GM21717 (cell line): ENCODE data around the gene UPK3BL2.
A peak's percentile ranks its signal among the peaks of the same experiment; 100 is the strongest.
"Not testable (repeated sequence)": the region's sequence is repeated elsewhere in the genome, so short reads cannot be mapped to it uniquely, and the experiment has no call there.

Source experiments
- ATAC-seq: cut with Tn5 transposase; IDR thresholded peaks from one replicate; pipeline ENCODE4 v1.9.1; 2021; ENCODE audit warnings: mild to moderate bottlenecking, moderate library complexity; ENCODE audit not compliant: unreplicated experiment

The UPK3BL2 gene

DNA sequence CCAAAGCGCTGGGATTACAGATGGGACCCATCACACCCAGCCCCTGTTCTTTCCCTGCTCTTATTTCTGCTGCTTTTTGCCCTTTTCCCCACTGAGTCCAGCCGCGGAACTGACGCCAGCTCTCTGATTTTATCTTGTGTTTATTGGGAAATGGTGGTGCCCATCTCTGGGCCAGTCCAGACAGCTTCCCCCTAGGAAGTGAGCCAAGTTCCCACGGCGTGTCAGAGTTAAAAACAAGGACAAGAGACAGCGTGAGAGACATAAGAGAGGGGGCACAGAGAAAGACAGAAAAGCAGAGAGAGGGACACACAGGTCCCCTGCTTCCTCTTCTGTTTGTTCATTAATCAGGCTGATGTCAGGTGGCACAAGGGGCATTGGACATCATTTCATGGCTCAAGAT, 11.9 kb downstream of the UPK3BL2 start:
- not testable (repeated sequence) for ATAC-seq

DNA sequence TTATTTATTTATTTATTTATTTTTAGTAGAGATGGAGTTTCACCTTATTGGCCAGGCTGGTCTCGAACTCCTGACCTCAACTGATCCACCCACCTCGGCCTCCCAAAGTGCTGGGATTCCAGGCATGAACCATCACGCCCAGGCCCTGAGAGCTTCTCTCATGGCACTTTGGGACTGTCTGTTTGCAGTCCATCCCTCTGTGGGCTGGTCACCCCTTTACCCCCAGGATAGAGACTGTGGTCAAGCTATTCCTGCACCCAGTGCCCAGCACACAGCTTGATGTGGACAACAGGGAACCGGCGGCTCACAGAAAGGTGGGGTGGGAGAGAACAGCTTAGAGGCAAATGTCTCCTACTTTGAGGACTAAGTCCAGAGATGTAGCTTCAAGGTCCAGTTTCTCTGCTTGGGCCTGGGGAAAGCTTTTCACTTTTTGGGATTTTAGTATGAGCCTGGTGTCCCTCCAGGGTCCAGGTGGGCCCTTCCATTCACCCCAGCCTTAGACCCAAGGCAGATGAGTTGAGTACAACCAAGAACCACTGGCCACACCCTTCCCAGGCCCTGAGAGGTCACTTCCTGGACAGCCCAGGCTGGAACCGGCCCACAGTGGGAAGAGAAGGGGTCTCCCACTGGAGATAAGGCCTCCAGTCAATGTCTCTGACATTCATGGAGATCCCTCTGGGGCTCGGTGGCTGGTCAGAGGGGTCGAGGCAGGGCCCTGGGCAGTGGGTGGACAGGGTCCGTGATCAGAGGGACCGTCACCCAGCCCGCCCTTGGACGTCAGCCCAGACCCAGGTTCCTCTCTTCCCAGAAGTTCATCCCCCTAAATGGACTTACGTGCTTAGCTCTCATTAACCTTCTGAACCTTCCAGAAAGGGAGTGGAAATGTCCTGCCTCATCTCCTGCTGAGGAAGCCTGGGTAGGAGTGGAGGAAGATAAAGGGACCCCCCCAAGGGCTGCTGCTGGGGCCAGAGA, 15.4 kb downstream of the UPK3BL2 start:
- not testable (repeated sequence) for ATAC-seq

DNA sequence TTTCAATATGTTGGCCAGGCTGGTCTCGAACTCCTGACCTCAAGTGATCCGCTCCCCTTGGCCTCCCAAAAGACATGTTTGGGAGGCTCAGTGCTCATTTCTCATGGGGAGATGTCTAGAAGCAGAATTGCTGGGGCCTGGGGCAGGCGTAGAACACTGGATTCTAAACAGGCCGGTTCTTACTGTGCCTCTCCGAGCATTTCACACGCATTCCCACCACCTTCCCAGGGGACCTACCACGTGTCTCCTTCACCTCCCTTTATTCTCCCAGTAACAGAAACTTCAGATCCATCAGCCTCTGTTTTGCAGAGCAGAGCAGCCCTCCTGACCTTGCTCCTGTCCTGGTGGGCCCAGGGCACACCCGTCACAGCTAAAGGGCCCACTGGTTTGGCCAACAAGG, 16.3 kb downstream of the UPK3BL2 start:
- ATAC-seq: not testable (repeated sequence)

DNA sequence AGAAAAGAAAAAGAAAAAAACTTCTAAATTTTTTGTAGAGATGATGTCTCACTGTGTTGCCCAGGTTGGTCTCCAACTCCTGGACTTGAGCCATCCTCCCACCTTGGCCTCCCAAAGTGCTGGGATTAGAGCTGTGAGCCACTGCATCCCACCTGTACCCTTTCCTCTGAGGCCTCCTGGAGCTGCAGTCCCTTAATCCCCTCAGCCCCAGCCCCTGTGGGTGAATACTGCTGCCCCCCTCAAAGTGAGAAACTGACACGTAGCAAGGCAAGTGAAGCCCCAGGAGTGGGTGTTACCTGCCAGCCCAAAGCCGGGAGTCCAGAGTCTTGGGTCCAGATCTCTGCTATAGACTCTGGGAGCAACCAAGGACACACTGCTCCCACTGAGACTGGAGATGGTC, 18.7 kb downstream of the UPK3BL2 start:
- ATAC-seq: not testable (repeated sequence)

DNA sequence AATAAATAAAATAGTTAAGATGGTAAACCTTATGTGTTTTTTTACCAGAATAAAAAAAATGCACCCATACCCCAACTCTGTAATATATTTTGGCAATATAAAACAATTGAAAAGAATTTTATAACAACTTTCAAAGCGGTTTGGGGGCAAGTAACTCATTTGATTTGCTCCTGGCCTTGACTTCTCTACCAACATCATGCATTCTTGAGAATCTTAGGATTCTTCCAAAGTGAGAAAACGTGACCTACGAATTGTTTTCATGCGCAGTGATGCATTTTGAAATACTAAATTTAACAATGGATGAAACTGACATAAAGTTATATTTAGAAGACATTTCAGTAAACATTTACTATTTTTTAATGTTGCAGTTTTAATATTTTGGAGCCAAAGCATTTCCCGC, 22.7 kb downstream of the UPK3BL2 start:
- not testable (repeated sequence) for ATAC-seq

DNA sequence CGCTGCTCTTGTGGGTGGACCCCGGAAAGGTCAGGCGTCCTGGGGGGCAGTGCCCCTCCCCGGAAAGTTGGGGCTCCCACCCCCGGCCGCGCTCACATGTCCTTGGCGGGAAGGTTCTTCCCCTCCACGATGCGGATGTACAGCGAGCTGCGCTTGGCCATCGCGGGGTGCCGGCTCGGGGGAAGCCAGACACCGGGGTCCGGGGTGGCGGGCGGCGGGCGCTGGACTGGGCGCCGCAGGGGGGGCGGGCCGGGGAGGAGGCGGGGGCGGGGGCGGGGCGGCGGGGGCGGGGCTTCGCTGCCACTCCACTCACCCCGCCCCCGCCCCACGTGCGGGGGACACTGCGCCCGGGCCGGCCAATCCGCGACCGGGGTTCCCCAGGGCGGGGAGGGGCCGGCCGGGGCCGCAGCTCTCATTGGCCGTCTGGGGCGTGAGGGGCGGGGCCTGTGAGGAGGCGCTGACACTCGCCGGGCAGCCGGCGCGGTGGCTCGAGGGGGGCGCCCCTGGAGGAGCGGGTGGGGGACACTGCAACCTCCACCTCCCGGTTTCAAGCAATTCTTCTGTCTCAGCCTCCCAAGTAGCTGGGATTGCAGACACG, 25.8 kb downstream of the UPK3BL2 start, which contains the start of gene RASA4B:
RASA4B (minus strand) TSS at position 228 of the 598 bp plus-strand sequence; CDS start at position 161, 67 bp downstream.
- peak; percentile 46 for ATAC-seq

DNA sequence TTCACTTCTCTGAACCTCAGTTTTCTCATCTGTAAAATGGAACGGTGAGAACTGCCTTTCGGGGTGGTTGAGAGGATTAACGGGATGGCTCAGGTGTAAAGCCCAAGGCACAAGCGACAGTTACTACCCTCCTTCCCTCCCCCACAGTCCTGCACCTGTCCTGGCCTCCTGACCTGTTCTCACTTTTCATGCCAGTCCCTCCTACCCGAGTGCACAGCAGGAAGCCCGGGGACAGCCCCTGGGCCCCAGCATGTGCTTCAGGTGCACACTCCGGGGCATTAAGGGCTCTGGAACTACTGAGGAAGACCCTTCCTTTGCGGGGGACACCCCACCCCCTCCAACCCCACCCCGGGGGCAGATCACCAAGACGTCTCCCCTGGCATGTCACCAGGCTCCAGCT, 26.5 kb downstream of the UPK3BL2 start:
- peak; percentile 11 for ATAC-seq

DNA sequence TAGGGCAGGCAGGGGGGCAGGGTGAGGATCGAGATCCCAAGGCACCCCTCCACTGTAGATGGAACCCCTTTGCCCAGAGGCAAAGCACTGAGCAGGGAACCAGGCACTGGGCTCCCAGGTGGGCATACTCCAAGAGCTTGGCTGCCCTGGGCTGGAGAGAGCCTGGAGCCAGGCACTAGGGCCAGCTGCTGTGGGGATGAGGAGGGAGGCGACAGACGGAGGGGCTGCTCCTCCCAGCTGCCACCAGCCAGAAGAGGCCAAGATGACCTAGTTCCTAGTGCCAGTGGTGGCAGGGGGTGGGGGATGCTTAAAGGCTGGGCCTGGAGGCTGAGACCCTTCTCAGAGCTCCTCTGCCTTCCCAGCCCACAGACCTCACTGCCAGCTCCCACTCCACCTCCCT, 27.6 kb downstream of the UPK3BL2 start:
- peak; percentile 0 for ATAC-seq

DNA sequence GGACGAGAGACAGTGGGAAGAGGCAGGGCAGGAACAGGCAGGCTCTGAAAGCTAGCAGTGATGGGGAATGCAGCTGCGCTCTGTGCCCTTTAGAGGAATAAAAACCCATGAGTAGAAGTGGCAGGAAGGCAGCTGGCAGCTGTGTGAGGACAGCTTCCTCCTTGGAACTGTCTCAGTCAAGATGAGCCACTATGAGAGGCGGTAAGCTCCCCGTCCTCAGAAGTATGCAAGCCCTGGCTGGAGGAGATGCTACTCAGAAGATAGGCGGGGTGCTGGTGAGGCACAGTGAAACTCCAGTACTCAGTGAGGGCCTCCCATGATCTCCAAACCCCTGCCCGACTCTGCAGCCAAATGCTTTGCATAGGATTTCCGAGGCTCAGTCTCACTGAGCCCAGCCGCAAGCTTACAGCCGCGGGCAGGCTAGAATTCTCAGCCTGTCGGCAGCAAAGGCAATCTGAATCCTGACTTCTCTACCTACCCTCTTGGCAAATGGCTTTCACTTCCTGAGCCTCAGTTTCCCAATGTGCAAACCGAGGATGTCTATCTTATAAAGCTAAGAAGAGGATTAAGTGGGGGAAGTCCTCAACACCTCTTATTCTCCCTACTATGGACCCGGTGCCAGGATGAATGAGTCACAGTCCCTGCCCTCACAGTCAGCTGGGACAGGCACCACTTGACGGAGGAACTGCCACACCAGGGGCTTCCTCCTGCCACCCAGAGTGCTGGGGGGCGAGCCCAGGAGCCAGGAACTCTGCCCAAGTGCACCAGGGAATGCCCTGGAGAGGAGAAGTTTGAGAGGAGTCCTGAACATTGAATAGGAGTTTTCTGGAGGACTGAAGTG, 28.4 kb downstream of the UPK3BL2 start:
- peak; percentile 69 for ATAC-seq

DNA sequence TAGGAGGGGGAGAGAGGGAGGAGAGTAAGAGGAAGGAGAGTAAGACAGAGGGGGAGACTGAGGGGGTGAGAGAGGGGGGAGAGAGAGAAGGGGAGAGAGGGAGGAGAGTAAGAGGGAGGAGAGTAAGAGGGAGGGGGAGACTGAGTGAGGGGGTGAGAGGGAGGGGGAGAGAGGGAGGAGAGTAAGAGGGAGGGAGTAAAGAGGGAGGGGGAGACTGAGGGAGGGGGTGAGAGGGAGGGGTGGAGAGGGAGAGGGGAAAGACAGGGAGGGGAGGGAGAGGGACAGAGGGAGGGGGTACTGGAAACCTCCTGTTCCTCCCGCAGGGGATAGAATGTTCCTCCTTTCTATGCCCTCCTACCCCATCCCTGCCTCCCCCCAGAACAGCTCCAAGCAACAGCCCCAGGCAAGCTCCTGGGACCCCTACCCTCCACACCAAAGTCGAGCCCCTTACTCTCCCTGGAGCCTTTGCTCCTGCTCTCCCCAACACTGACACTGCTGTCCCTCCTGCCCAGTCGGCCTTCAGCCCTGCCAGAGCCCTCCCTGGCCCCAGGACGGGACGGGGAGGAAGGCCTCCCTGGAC, 30.8 kb downstream of the UPK3BL2 start:
- not testable (repeated sequence) for ATAC-seq

DNA sequence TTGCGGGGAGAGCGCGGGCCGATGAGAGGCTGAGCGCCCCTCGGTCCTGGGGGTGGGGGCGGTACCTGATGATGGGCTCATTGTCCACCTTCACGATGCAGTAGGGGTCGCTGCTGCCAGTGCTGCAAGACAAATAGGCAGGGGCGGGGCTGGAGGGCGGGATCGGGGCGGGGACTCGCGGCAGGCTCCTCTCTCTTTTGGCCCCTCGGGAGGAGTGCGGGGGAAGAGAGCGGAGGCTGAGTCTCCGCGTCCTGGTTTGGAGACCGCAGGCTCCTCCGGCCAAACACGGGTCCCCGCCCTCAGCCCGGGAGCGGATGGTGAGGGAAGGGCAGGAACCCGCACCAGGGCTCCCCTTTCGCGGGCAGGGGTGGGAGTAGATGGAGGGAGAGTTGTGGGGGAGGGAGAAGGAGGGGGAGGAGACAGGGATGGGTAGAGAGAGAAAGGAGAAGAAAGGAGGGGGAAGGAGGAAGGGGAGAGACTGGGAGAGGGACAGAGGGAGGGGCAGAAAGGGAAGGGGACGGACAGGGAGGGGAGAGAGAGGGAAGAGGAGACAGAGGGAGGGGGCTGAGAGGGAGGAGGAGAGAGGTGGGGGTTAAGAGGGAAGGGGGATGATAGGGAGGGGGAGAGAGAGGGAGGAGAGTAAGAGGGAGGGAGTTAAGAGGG, 31.5 kb downstream of the UPK3BL2 start:
- ATAC-seq: peak; percentile 26

DNA sequence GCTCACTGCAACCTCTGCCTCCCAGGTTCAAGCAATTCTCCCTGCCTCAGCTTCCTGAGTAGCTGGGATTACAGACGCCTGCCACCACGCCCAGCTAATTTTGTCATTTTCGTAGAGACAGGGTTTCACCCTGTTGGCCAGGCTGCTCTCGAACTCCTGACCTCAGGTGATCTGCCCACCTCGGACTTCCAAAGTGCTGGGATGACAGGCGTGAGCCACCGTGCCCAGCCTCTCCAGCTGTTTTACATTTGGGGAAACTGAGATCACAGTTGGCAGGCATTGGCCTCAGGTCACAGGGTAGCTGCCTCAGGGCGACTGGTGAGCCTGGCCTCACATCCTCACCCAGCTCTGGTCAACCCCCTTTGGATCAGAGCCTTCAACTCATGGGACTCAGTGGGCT, 32.9 kb downstream of the UPK3BL2 start:
- not testable (repeated sequence) for ATAC-seq

DNA sequence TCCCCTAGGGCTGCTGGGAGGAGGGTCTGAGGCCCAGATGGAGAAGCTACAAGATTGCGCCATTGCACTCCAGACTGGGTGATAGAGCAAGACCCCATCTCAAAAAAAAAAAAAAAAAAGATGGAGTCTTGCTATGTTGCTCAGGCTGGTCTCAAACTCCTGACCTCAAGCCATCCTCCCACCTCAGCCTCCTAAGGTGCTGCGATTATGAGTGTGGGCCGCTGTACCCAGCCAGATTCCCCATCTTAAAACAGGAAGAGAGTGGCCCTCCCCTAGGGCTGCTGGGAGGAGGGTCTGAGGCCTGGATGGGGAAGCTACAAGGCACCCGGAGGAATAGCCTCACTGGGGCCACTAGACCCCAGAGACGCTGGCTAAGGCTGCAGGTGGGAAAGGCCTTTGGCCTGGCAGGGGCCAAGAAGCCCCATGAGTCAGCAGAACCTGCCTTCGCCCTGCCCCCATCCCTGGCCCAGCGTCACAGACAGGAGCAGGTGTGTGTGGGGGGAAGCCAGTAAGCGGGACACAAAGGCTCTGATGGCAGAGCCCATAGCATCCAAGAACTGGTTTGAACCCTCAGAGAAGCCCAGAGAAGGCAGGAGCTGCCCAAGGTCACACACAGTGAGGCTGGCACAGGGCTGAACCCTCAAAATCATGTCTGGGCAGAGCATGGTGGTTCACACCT, 35.9 kb downstream of the UPK3BL2 start:
- ATAC-seq: not testable (repeated sequence)

DNA sequence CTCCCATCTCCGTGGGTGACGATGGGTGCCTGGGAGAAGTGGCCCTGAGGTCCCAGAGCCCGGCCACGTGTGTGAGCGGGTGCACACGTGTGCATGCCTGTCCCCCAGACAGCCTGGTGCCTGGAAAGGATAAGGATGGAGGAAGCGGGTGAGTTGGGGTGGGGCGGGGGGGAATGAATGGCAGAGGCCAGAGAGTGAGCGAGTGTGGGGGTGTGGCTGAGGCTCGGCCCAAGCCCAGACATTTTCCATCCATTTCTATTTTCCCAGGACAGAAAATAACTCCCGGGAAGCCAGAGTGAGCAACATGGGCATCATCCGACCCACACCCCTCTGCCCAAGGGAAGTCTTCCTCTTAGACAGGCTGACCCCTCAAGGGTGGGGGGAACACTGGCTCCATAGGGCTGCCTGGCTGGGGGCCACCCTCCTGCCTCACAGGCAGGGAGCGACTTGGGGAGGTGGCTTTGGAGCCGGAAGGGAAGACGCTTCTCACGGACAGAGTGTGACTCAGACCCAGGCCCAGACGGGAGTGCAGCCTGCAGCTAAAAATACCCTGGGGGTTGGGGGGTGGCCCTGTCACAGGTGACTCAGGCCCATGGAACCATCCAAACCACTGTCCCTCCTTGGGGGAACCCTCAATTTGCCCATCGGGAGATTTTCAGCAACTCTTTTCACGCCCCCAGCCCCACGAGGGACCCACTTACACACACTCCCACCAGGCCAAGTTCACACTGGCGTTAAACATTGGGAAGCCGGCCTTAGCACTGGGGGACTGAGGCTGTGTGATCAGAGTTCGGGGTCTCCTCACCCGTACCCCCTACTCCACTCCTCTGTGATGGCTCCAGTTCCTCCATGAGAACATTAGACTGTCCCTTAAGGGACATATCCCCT, 38.0 kb downstream of the UPK3BL2 start:
- ATAC-seq: not testable (repeated sequence)

DNA sequence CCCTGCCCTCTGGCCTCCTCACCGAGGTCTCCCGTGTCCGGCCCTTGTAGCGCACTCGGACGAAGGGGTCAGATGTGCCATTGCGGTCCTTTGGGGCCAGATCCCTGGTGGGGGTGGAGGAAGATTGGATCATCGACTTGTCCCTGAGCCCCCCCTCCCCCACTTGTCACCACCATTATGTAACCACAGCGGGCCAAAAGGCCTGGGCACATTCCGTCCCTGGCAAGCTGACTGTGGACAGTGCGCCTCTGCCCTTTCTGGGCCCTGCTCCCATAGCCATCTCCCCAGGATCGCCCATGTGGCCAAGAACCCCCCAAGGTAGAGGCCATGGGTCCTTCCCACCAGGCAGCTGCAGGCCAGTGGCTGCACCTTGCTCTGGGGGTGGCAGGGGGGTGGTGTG, 40.4 kb downstream of the UPK3BL2 start:
- ATAC-seq: not testable (repeated sequence)

DNA sequence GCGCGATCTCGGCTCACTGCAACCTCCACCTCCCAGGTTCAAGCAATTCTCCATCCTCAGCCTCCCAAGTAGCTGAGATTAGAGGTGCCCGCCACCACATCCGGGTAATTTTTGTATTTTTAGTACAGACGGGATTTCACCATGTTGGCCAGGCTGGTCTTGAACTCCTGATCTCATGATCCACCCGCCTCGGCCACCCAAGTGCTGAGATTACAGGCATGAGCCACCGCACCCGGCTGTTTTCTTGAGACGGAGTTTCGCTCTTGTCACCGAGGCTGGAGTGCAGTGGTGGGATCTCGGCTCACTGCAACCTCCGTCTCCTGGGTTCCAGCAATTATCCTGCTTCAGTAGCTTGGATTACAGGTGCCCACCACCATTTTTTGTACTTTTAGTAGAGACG, 45.2 kb downstream of the UPK3BL2 start:
- ATAC-seq: not testable (repeated sequence)

DNA sequence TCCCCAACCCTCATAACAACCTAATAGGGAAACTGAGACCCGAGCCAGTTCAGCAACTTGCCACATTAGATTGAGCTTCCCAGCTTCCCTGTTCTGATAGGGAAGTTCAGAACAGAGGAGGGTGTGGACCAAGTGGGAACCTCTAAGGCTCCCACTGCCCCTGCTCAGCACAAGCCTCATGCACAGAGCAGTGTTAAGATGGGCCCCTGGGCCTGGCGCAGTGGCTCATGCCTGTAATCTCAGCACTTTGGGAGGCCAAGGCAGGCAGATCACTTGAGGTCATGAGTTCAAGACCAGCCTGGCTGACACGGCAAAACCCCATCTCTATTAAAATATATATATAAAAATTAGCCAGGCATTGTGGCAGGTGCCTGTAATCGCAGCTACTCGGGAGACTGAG, 46.2 kb downstream of the UPK3BL2 start:
- not testable (repeated sequence) for ATAC-seq

DNA sequence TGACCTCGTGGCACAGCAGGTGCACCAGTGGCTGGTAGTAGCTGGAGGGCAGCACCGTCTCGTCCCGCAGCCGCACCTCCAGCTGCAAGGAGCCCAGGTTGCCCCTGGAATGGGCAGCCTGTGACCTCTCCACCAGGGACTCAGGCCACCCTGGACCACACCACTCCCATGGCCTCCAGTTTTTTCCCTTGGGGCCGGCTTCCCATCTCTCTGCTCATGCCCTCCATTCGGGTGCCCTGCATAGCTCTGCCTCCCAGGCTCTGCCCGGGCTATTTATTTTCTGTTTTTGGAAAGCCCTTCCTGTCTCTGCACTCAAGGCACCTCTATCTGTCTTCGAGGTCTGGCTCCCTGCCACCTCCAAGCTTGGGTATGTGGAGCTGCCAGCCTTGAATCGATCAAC, 46.6 kb downstream of the UPK3BL2 start:
- not testable (repeated sequence) for ATAC-seq
